SK-N-SH treated with all-trans-retinoic acid at 6 μM for 48 hours (cell line): ENCODE results near the gene SLC25A2.
"Not testable (repeated sequence)": the region's sequence is repeated elsewhere in the genome, so short reads cannot be mapped to it uniquely, and the experiment has no call there.

Experiments used
- ARNTL ChIP-seq: fragments of 450-650 bp; formaldehyde crosslinking; IDR thresholded peaks from 2 replicates; pipeline ENCODE4 v1.5.0; 2020; ENCODE audit warnings: low read depth, mild to moderate bottlenecking, moderate library complexity, borderline replicate concordance
- TOX ChIP-seq: fragments of 250-450 bp; sonication (Bioruptor Pico); IDR thresholded peaks from 2 replicates; pipeline ENCODE4 v1.8.0; 2021; ENCODE audit warnings: mild to moderate bottlenecking, moderate library complexity, borderline replicate concordance
- ZNF565 ChIP-seq: fragments of 450-650 bp; formaldehyde crosslinking; conservative IDR thresholded peaks from 2 replicates; pipeline ENCODE4 v1.5.0; 2020; ENCODE audit warnings: low read depth, mild to moderate bottlenecking, moderate library complexity
- TF ChIP-seq, protein P1 (sequence below): fragments of 250-450 bp; sonication (Bioruptor Pico); IDR thresholded peaks from 2 replicates; pipeline ENCODE4 v1.8.0; 2020; ENCODE audit warnings: mild to moderate bottlenecking, moderate library complexity, borderline replicate concordance

DNA sequence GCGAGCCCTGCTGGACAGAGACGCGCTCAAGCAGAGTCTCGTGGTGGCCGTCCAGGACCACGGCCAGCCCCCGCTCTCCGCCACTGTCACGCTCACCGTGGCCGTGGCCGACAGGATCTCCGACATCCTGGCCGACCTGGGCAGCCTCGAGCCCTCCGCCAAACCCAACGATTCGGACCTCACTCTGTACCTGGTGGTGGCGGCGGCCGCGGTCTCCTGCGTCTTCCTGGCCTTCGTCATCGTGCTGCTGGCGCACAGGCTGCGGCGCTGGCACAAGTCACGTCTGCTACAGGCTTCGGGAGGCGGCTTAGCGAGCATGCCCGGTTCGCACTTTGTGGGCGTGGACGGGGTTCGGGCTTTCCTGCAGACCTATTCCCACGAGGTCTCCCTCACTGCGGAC, 28.7 kb upstream of the SLC25A2 start:
- not testable (repeated sequence) for TF ChIP-seq ZNF565 (CRISPR knock-in tag); TOX; ARNTL (CRISPR knock-in tag)
- TF ChIP-seq, protein P1, sequence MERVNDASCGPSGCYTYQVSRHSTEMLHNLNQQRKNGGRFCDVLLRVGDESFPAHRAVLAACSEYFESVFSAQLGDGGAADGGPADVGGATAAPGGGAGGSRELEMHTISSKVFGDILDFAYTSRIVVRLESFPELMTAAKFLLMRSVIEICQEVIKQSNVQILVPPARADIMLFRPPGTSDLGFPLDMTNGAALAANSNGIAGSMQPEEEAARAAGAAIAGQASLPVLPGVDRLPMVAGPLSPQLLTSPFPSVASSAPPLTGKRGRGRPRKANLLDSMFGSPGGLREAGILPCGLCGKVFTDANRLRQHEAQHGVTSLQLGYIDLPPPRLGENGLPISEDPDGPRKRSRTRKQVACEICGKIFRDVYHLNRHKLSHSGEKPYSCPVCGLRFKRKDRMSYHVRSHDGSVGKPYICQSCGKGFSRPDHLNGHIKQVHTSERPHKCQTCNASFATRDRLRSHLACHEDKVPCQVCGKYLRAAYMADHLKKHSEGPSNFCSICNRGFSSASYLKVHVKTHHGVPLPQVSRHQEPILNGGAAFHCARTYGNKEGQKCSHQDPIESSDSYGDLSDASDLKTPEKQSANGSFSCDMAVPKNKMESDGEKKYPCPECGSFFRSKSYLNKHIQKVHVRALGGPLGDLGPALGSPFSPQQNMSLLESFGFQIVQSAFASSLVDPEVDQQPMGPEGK (CRISPR knock-in tag) = not testable (repeated sequence)
